ENCODE measurements around the gene PAMR1. TPM values are rescaled to one million over a fixed set of nuclear protein-coding genes. Genes with fewer than 3 reads are reported as not detected.

The PAMR1 gene, protein sequence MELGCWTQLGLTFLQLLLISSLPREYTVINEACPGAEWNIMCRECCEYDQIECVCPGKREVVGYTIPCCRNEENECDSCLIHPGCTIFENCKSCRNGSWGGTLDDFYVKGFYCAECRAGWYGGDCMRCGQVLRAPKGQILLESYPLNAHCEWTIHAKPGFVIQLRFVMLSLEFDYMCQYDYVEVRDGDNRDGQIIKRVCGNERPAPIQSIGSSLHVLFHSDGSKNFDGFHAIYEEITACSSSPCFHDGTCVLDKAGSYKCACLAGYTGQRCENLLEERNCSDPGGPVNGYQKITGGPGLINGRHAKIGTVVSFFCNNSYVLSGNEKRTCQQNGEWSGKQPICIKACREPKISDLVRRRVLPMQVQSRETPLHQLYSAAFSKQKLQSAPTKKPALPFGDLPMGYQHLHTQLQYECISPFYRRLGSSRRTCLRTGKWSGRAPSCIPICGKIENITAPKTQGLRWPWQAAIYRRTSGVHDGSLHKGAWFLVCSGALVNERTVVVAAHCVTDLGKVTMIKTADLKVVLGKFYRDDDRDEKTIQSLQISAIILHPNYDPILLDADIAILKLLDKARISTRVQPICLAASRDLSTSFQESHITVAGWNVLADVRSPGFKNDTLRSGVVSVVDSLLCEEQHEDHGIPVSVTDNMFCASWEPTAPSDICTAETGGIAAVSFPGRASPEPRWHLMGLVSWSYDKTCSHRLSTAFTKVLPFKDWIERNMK
- total RNA-seq, result 10 to 100 TPM in 2 of 10 donors, 1 to 10 TPM in 8; 2.7 to 13.8 (median 5.7) TPM
- 1 to 10 TPM; 3.7 to 5.7 TPM for polyA plus RNA-seq
- long read RNA-seq, donor 1, transcript PAMR1-207 (11 exons, 3,142 nt), result major isoform, 10 of 15 reads
- long read RNA-seq, donor 1, partial matches to known transcripts, result 3 of 15 reads
- long read RNA-seq, donor 1, other reads (novel, unspliced or antisense), result 0 of 15 reads
- long read RNA-seq, donor 2, transcript PAMR1-207 (11 exons, 3,142 nt), result major isoform, 9 of 15 reads
- long read RNA-seq, donor 2, partial matches to known transcripts, result 2 of 15 reads
- long read RNA-seq, donor 2, other reads (novel, unspliced or antisense), result 1 of 15 reads
- long read RNA-seq, donor 3, transcript PAMR1-207 (11 exons, 3,142 nt), result major isoform, 19 of 27 reads
- long read RNA-seq, donor 3, partial matches to known transcripts, result 1 of 27 reads
- long read RNA-seq, donor 3, other reads (novel, unspliced or antisense), result 4 of 27 reads

- peak; percentile 34 to 55 for DNase-seq
- peaks cover 3 to 82% (median 40%) of the 10 kb centered on the region in 7 donors for H3K27me3 ChIP-seq
- no peaks in the 10 kb centered on the region for H3K9me3 ChIP-seq
- no peaks in the 10 kb centered on the region for H3K36me3 ChIP-seq
- peaks cover 0 to 22% (median 4%) of the 10 kb centered on the region in 9 donors for H3K4me1 ChIP-seq
- ATAC-seq, result peak; percentile 70 to 94 (median 91)
- TF ChIP-seq CTCF (IDR thresholded peaks at IDR 0.05), result no peak
- H3K27ac ChIP-seq, result peak within 1 kb of the TSS in 6 of 10 donors; percentile 9 to 67 (median 50)
- WGBS, 2 donors, result 2% methylated on average over 34 of the region's 34 CpGs
- H3K4me3 ChIP-seq, result peak within 1 kb of the TSS in 9 of 10 donors; percentile 17 to 52 (median 43)
- intact Hi-C loops (cut with DNase I), result no loop called here
Observed at GRCh38 chr11:35525501-35526175, at the start of gene PAMR1. PAMR1 (minus strand) TSS chr11:35525616; CDS start chr11:35525585, 31 bp downstream.

GRCh38 chr11:35571696-35572095 is 46.3 kb upstream of the PAMR1 start:
- H3K4me3 ChIP-seq, result no peak overlapping the region
- no peak overlapping the region for H3K27ac ChIP-seq
- intact Hi-C loops (cut with DNase I), result no loop called here
- no peak for TF ChIP-seq CTCF (IDR thresholded peaks at IDR 0.05)
- H3K27me3 ChIP-seq, result peaks cover 0 to 21% (median 0%) of the 10 kb centered on the region in 7 donors
- no peak for DNase-seq
- H3K4me1 ChIP-seq, result no peaks in the 10 kb centered on the region
- no peaks in the 10 kb centered on the region for H3K36me3 ChIP-seq
- H3K9me3 ChIP-seq, result peaks cover 0 to 19% (median 0%) of the 10 kb centered on the region in 11 donors
- ATAC-seq, result no peak
- 66 to 68% methylated on average over 3 of the region's 3 CpGs for WGBS, 2 donors

GRCh38 chr11:35567737-35568465 is 42.5 kb upstream of the PAMR1 start:
- intact Hi-C loops (cut with DNase I), result no loop called here
- peaks cover 0 to 12% (median 0%) of the 10 kb centered on the region in 9 donors for H3K4me1 ChIP-seq
- no peak overlapping the region for H3K27ac ChIP-seq
- ATAC-seq (no peak), DNase-seq (no peak)
- TF ChIP-seq CTCF (IDR thresholded peaks at IDR 0.05), result no peak
- peaks cover 0 to 18% (median 0%) of the 10 kb centered on the region in 7 donors for H3K27me3 ChIP-seq
- H3K4me3 ChIP-seq, result no peak overlapping the region
- 48 to 66% methylated on average over 1 of the region's 1 CpG for WGBS, 2 donors
- H3K36me3 ChIP-seq, result no peaks in the 10 kb centered on the region
- peaks cover 0 to 19% (median 0%) of the 10 kb centered on the region in 11 donors for H3K9me3 ChIP-seq

Data from heart right ventricle (tissue), 16 donors.